Left lobe of liver (tissue), 1 donor: ENCODE data around the gene NOS1AP. TPM values are rescaled to one million over a fixed set of nuclear protein-coding genes. Genes with fewer than 3 reads are reported as not detected.

Source experiments
- total RNA-seq: library from RNA; stranded (reverse); gene quantifications from one replicate; pipeline ENCODE4 v1.2.1, GENCODE V29; 2021
- donor health status: DM: no; HTN: yes; CAD: no.

Gene NOS1AP
- total RNA-seq, 1 donor from 2014 or later, result 17.4 TPM

Other genes starting within 250 kb of the NOS1AP start
- 0.48 TPM for gene OLFML2B, start 45.8 kb upstream of the NOS1AP start, total RNA-seq